HG02970 (cell line): ENCODE data around the gene TAOK3.
"Not testable (repeated sequence)": the region's sequence is repeated elsewhere in the genome, so short reads cannot be mapped to it uniquely, and the experiment has no call there.

ENCODE experiments used
- ATAC-seq: cut with Tn5 transposase; IDR thresholded peaks from one replicate; pipeline ENCODE4 v1.9.1; 2021; ENCODE audit warnings: mild to moderate bottlenecking, moderate library complexity, moderate number of reproducible peaks; ENCODE audit not compliant: unreplicated experiment, low FRiP score

TAOK3 gene

DNA sequence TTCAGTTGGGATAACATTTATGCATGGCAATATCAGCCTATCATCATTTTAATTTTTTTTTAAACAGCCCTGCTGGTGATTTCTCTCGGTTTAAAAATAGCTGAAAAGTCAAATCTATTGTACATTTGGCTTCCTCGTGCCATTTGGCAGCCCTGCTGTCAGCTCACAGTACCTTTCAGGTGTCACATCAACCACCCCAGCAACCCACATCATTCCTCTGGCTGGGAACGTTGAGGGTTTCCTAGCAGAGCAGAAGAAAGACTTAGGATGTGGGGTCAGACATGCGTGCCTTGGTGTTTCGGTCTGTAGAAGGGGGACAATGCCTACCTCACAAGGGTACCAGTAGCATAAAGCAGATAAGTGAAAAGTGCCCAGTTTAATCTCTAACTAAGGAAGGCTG, 221.0 kb downstream of the TAOK3 start:
- ATAC-seq, result no peak

- ATAC-seq, result no peak
Measured at GRCh38 chr12:118150625-118151024, 222.1 kb downstream of the TAOK3 start.

DNA sequence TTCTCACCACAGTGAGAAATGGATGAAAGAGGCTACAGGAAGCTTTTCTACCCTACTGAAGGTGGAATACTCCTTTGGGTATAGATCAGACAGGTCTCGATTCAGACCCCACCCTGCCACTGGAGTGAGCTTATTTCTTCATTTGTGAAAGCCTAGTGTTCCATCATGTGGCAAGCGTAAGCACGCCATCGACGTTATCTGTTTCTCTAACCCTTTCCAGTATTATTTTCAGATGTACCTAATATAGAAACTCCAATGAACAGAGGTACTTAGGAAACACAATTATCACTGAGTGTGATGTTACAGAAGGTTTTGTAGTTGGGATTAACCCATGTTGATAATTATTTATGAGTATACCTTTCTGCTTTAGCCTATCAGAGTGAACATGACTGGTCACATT, 224.4 kb downstream of the TAOK3 start:
- no peak for ATAC-seq

GRCh38 chr12:118145798-118146156, 226.9 kb downstream of the TAOK3 start:
- no peak for ATAC-seq

- ATAC-seq, result no peak
Measured at GRCh38 chr12:118145113-118145797, 227.5 kb downstream of the TAOK3 start.

DNA sequence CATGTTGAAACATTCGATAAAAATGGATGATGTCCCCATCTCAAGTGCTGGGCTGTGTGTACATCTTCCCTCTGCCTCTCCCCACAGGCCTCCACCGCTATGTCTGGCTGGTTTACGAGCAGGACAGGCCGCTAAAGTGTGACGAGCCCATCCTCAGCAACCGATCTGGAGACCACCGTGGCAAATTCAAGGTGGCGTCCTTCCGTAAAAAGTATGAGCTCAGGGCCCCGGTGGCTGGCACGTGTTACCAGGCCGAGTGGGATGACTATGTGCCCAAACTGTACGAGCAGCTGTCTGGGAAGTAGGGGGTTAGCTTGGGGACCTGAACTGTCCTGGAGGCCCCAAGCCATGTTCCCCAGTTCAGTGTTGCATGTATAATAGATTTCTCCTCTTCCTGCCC, 228.2 kb downstream of the TAOK3 start:
- ATAC-seq, result no peak

GRCh38 chr12:118140825-118141224, 231.9 kb downstream of the TAOK3 start:
- ATAC-seq, result no peak

- ATAC-seq, result no peak
Measured at GRCh38 chr12:118137148-118137678, 235.5 kb downstream of the TAOK3 start.

DNA sequence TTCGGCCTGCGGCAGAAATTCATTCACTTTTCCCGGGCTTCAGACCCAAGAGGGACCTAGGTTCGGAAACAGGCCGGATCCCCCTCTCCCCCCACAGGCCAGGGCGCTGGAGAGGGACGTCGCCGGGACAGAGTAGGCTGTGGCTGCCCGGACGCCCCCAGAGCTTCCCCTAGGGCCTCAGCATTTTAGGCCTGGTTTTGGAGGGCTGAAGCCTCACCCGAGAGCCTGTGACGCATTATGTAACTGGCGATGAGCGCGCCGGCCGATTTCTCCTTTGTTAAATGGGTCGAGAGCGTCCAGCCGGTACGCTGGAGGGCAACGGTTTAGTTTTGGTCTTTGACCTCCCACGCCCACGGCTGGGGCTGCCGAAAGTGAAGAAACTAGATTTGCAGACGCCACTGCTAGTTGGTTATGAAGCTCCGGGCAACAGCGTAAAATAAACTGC, 236.1 kb downstream of the TAOK3 start:
- ATAC-seq, result peak; percentile 12

DNA sequence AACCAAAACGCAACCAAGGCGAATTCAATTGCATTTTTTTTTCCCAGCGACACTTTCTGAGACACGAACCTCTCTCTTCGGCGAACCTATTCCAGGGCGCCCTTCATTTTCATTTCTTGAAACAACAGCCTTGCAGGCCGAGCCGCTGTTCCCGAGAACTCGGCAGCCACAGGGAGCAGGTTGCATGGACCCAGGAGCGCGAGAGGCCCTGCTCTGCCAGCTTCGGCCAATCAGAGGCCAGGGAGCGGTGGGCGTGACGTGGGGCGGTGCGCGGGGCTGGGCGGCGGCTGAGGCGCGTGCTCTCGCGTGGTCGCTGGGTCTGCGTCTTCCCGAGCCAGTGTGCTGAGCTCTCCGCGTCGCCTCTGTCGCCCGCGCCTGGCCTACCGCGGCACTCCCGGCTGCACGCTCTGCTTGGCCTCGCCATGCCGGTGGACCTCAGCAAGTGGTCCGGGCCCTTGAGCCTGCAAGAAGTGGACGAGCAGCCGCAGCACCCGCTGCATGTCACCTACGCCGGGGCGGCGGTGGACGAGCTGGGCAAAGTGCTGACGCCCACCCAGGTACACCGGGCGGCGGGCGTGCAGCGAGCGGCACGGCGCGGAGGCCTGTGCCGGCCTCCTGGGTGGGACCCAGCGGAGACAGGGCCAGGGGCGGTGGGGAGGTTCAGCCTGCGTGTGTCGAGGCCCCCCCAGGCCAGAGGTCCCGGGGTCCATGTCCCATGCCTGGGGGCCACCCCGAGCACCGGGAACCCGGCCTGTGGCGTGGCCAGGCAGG, 236.7 kb downstream of the TAOK3 start, which contains the start of gene PEBP1:
Gene PEBP1 (plus strand): TSS at position 337 of the 771 bp plus-strand sequence. CDS start 86 bp downstream, at position 423.
- ATAC-seq, result peak; percentile 98

- not testable (repeated sequence) for ATAC-seq
Measured at GRCh38 chr12:118129436-118129835, 243.3 kb downstream of the TAOK3 start.

- no peak for ATAC-seq
Measured at GRCh38 chr12:118127867-118128266, 244.8 kb downstream of the TAOK3 start.

GRCh38 chr12:118126119-118126757, 246.5 kb downstream of the TAOK3 start:
- no peak for ATAC-seq

GRCh38 chr12:118125743-118126118, 247.0 kb downstream of the TAOK3 start:
- no peak for ATAC-seq

DNA sequence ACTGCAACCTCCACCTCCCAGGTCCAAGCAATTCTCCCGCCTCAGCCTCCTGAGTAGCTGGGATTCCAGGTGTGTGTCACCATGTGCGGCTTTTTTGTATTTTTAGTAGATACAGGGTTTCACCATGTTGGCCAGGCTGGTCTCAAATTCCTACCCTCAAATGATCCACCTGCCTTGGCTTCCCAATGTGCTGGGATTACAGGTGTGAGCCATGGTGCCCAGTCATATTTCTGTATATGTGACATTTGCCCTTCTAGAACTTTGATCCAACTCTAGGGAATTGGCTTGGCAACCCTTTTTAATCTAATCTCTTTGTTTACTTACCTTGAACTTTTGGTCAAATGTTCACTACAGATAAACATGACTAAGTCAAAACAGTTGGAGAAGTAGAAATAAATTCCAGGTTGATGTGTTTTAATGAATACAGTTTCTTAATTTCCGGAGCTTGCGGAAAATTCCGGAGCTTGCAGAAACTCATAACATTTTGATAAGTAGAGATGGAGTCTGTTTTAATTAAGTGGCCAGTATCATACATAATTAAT, 248.3 kb downstream of the TAOK3 start:
- ATAC-seq, result no peak

DNA sequence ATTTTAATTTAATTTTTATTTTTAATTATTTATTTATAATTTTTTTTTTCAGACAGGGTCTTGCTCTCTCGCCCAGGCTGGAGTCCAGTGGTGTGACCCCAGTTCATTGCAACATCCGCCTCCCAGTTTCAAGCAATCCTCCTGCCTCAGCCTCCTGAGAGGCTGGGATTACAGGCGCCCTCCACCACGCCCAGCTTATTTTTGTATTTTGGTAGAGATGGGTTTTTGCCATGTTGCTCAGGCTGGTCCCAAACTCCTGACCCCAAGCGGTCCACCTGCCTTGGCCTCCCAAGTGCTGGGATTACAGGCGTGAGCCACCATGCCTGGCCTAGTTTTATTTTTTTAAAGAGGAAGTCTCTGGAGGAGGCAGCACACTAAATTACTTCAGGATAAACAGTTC, 250.4 kb downstream of the TAOK3 start:
- ATAC-seq, result no peak

DNA sequence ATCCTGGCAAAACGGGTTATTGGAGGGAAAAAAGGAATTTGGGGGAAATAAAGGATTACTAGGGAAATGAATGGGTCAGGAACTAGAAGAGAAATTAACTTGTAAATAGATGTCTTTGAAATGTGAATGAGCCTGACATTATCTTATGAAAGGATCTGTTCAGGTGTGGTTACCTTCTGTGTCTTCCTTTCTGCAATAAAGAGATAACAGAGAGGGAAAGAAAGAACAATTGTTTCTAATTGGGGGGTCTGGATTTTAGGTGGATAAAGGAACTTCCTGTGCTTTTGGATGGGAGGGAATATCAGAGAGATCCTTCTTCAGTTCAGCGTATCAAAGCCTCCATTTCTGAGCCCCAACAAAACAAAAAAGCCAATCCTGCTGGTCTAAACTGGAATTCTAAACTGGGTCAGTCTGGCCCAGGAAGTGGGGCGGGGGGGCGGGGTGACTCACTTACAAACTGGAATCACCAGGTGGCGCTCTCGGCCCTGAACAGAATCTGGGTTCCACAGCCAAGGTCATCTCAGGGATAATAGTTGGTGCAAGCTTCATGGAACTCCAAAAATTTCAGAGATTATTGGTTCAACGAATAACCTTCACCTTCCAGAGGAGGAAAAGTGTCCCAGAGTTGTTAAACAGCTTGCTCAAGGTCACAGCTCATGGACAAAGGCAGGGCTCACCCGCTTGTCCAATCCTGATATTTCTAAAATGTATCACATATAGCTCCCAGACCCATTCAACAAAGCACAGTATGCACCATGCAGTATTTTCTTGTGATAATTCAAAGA, 251.9 kb downstream of the TAOK3 start:
- ATAC-seq, result no peak

GRCh38 chr12:118119449-118119879, 253.2 kb downstream of the TAOK3 start:
- ATAC-seq, result no peak

- ATAC-seq, result no peak
Measured at GRCh38 chr12:118109088-118109487, 263.6 kb downstream of the TAOK3 start.

GRCh38 chr12:118107694-118108093, 265.0 kb downstream of the TAOK3 start:
- ATAC-seq, result no peak
